IPS-18c (cell line): ENCODE results near the gene TRMU.
"Not testable (repeated sequence)": the region's sequence is repeated elsewhere in the genome, so short reads cannot be mapped to it uniquely, and the experiment has no call there.

Source experiments
- H3K4me3 ChIP-seq: 2 replicates; pipeline ENCODE4 v1.7.0; 2013; ENCODE audit warnings: low read depth, mild to moderate bottlenecking, low read length, moderate library complexity; ENCODE audit not compliant: insufficient read depth
- H3K9me3 ChIP-seq: one replicate; pipeline ENCODE4 v1.6.1; 2013; ENCODE audit warnings: mild to moderate bottlenecking, low read length, moderate library complexity; ENCODE audit not compliant: control insufficient read depth, insufficient read depth

The TRMU gene

GRCh38 chr22:46296257-46297150, 39.0 kb upstream of the TRMU start, which contains the start of gene GTSE1:
GTSE1 (plus strand) TSS chr22:46296870; CDS start chr22:46297401, 531 bp downstream.
- H3K4me3 ChIP-seq: peak within 1 kb of the TSS; percentile 96
- no peaks in the 10 kb centered on the region for H3K9me3 ChIP-seq

GRCh38 chr22:46297151-46297812, 38.2 kb upstream of the TRMU start:
- H3K9me3 ChIP-seq: no peaks in the 10 kb centered on the region
- H3K4me3 ChIP-seq: peak overlapping the region; percentile 96

- Histone ChIP-seq H3K9me3 (no peaks in the 10 kb centered on the region), H3K4me3 (no peak overlapping the region)
Measured at GRCh38 chr22:46299101-46299500, 36.4 kb upstream of the TRMU start.

GRCh38 chr22:46300491-46300890, 35.0 kb upstream of the TRMU start:
- no peaks in the 10 kb centered on the region for H3K9me3 ChIP-seq
- no peak overlapping the region for H3K4me3 ChIP-seq

- H3K4me3 ChIP-seq: no peak overlapping the region
- no peaks in the 10 kb centered on the region for H3K9me3 ChIP-seq
Measured at GRCh38 chr22:46303347-46303965, 32.1 kb upstream of the TRMU start.

GRCh38 chr22:46308283-46308988, 27.1 kb upstream of the TRMU start:
- H3K4me3 ChIP-seq: no peak overlapping the region
- no peaks in the 10 kb centered on the region for H3K9me3 ChIP-seq

- no peak overlapping the region for H3K4me3 ChIP-seq
- no peaks in the 10 kb centered on the region for H3K9me3 ChIP-seq
Measured at GRCh38 chr22:46309526-46310085, 25.9 kb upstream of the TRMU start.

GRCh38 chr22:46312056-46312455, 23.5 kb upstream of the TRMU start:
- Histone ChIP-seq H3K9me3 (no peaks in the 10 kb centered on the region), H3K4me3 (no peak overlapping the region)

GRCh38 chr22:46312848-46313247, 22.7 kb upstream of the TRMU start:
- H3K4me3 ChIP-seq, H3K9me3 ChIP-seq: not testable (repeated sequence)

GRCh38 chr22:46315976-46316375, 19.5 kb upstream of the TRMU start:
- no peak overlapping the region for H3K4me3 ChIP-seq
- H3K9me3 ChIP-seq: no peaks in the 10 kb centered on the region

GRCh38 chr22:46317646-46318045, 17.9 kb upstream of the TRMU start:
- H3K9me3 ChIP-seq: no peaks in the 10 kb centered on the region
- H3K4me3 ChIP-seq: no peak overlapping the region

- no peak overlapping the region for H3K4me3 ChIP-seq
- no peaks in the 10 kb centered on the region for H3K9me3 ChIP-seq
Measured at GRCh38 chr22:46318576-46318975, 16.9 kb upstream of the TRMU start.

- Histone ChIP-seq H3K9me3 (no peaks in the 10 kb centered on the region), H3K4me3 (no peak overlapping the region)
Measured at GRCh38 chr22:46319319-46319718, 16.2 kb upstream of the TRMU start.

- no peaks in the 10 kb centered on the region for H3K9me3 ChIP-seq
- no peak overlapping the region for H3K4me3 ChIP-seq
Measured at GRCh38 chr22:46320166-46320710, 15.3 kb upstream of the TRMU start.

- Histone ChIP-seq H3K9me3 (no peaks in the 10 kb centered on the region), H3K4me3 (no peak overlapping the region)
Measured at GRCh38 chr22:46320716-46321386, 14.7 kb upstream of the TRMU start.

GRCh38 chr22:46322711-46323110, 12.8 kb upstream of the TRMU start:
- Histone ChIP-seq H3K9me3 (no peaks in the 10 kb centered on the region), H3K4me3 (no peak overlapping the region)
